HFF-Myc (cell line): ENCODE results near the gene ARMH2.

Experiments used
- DNase-seq: peaks from one replicate; pipeline ENCODE4 v3.0.0-alpha.2; 2011; ENCODE audit warnings: low read depth; ENCODE audit errors: extremely low read depth
- H3K4me3 ChIP-seq: replicated peaks from 2 replicates; pipeline ENCODE4 v1.5.1; 2011; ENCODE audit warnings: low read depth, mild to moderate bottlenecking, control low read depth, low read length
- TF ChIP-seq, protein P1 (sequence below): IDR thresholded peaks from 2 replicates; pipeline ENCODE4 v1.5.1; 2012; ENCODE audit warnings: mild to moderate bottlenecking, low read depth, low read length, control low read depth; ENCODE audit errors: missing control alignments

Gene ARMH2

GRCh38 chr6:24802271-24803059 is 3.7 kb upstream of the ARMH2 start:
- no peak for DNase-seq
- no peak overlapping the region for H3K4me3 ChIP-seq
- TF ChIP-seq, protein P1, sequence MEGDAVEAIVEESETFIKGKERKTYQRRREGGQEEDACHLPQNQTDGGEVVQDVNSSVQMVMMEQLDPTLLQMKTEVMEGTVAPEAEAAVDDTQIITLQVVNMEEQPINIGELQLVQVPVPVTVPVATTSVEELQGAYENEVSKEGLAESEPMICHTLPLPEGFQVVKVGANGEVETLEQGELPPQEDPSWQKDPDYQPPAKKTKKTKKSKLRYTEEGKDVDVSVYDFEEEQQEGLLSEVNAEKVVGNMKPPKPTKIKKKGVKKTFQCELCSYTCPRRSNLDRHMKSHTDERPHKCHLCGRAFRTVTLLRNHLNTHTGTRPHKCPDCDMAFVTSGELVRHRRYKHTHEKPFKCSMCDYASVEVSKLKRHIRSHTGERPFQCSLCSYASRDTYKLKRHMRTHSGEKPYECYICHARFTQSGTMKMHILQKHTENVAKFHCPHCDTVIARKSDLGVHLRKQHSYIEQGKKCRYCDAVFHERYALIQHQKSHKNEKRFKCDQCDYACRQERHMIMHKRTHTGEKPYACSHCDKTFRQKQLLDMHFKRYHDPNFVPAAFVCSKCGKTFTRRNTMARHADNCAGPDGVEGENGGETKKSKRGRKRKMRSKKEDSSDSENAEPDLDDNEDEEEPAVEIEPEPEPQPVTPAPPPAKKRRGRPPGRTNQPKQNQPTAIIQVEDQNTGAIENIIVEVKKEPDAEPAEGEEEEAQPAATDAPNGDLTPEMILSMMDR, result no peak

DNA sequence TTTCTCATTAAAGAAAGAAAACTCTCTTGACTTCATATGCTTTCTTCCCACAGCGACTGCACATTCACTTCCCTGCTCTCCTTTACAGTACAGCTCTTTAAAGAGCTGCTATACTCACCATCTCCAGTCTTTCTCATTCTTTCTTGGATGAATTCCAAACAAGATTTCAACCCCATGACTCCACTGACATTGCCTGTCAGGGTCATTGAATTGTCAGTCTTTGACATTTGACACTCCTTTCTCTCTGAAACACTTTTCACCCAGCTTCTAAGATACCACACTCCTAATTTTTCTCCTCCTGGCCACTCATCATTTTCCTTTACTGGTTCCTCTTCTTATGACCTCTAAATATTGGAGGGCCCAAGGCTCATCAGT is 811 bp upstream of the ARMH2 start:
- TF ChIP-seq, protein P1, result no peak
- no peak overlapping the region for H3K4me3 ChIP-seq
- no peak for DNase-seq

DNA sequence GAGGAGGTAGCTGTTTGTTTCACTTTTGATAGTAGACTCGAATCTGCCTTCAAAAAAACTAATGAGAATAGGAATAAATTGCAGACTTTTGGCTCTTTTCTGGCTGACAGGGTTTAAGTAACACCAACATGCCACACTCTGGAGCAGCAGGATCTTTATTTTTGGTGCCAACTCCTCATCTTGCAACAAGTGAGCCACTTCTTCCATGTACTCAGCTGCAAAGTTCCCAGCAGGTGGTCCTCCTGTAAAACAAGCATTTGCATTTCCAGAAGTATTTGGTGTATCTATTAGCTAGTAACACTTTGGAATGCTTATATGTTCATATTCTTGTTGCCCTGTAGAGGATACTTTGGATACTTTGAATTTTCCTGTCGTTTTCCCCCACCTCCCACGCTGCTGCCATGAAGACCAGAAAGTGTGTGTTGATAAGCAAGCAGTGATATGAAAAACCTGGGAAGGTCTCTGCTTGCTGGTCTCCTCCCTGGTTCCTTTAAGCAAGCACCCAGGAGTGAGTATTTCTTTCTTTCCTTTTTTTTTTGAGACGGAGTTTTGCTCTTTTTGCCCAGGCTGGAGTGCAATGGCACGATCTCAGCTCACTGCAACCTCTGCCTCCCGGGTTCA is 1.0 kb downstream of the ARMH2 start:
- TF ChIP-seq, protein P1, result no peak
- DNase-seq, result no peak
- H3K4me3 ChIP-seq, result no peak overlapping the region

DNA sequence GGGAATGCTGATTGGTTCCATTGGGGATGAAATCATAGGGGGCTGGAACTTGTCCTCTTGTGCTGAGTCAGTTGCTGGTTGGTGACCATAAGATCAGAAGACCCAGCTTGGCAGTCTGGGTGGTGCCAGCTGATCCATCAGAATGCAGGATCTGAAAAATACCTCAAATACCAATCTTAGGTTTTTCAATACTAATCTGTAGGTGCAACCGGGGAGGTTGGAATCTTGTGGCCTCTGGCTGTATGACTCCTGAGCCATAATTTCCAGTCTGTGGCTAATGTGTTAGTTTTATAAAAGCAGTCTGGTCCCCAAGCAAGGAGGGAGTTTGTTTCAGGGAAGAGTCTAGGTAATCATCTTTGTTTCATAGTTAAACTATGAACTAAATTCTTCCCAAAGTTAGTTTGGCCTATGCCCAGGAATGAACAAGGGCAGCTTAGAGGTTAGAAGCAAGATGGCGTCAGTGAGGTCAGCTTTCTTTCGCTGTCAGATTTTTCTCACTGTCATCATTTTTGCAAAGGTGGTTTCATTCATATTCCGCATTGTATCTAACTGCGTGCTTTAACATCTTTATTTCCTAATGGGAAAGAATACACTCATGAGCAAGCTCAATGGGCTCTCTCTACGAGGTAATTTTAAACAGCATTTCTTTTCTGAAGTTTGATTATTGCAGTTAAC is 2.0 kb downstream of the ARMH2 start:
- TF ChIP-seq, protein P1, result no peak
- no peak overlapping the region for H3K4me3 ChIP-seq
- DNase-seq, result no peak

- H3K4me3 ChIP-seq, result no peak overlapping the region
- TF ChIP-seq, protein P1, result no peak
- DNase-seq, result no peak
Measured at GRCh38 chr6:24795106-24795505, 3.6 kb downstream of the ARMH2 start.

DNA sequence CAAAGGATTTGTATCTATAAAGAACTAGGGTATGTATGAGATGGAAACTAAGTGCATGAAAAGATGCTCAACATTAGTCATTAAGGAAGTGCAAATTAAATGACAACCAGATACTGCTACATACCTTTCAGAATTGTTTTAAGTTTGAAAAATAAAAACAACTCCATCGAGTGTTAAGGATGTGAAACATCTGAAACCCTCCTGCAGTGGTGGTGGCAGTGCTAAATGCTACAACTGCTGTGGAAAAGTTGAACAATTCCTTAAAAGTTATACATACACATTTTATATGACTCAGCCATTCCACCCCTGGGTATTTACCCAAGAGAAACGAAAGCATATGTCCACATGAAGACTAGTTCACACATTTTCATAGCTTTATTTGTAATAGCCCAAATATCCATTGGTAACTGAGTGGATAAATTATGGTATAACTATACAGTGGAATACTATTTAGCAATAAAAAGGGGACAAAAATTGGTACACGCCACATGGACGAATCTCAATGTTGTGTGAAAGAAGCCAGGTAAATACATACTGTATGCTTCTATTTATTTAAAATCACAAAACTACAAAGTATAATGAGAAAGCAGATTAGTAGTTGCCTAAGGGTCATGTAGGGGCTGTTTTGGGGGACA is 10.6 kb downstream of the ARMH2 start:
- DNase-seq, result no peak
- TF ChIP-seq, protein P1, result no peak
- no peak overlapping the region for H3K4me3 ChIP-seq
